Measurements from ENCODE around the gene KIRREL1.
A peak's percentile ranks its signal among the peaks of the same experiment; 100 is the strongest.

Gene KIRREL1

GRCh38 chr1:157993147-157993917 is at the start of gene KIRREL1:
TSS of gene KIRREL1 (plus strand) at chr1:157993645. CDS start at chr1:157993677, 32 bp downstream.
- DNase-seq = no peak

DNA sequence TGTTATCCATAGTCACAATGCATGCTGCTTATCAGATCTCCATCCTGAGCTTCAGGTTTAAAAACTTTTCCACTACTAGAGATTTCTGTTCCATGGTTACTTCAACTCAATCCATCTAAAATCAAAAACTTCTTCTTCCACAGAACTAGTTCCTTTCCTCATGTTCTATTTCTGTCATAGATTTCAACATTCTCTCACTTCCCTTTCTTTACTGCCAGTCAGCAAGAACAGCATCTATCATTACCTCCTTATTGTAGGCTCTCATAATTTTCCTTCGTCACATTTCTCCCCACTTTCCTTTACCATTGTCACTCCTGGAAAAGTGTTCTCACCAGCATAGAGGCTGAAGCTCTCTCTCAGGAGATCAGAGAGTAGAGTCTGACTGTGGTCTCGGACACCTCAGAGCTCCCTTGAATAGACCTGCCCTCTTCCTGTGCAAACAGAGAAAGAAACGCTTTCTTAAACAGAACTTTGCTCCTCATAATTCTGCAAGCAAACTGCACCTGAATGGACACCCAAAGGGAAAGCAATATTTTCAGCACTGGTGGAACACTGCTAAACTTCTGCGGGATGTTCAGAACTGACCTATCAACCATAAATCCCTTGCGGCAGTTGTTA is 48.7 kb upstream of the KIRREL1 start:
- DNase-seq = no peak

DNA sequence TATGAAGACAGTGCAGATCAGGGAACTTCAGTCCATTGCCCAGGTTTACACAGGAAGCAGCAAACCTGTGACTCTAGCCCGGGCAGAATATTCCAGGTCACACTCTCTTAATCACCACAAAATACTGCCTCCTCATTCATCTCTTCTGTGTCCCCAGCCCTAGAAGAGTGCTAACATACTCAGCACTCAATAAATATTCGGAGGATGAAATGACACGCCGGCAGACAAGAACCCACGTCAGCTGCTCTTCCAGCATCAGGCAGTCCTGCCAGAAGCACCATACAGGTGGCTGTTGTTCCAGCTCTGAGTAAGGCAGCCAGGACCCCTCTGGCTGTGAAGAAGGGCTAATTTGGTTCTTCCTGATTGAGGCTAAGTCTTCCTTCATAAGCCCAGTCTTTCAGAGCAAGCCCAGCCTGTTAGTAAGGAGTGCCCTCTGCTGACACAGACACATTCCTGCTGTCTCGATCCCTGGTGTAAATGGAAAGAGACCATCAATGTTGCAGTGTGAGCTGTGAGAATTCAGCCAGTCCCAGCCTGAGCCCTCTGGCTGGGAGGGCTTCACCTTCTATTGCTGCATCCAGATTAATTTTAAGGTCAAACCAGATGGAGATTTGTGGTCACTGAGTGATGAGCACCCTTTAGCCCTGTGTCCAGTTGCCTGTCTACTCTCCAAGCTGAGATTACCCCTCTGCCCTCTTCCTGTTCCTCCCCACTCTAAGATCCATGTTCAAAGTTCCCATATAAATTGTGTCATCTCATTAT is 45.0 kb upstream of the KIRREL1 start:
- peak in 1 of 2 experiments; percentile 9 for DNase-seq

DNA sequence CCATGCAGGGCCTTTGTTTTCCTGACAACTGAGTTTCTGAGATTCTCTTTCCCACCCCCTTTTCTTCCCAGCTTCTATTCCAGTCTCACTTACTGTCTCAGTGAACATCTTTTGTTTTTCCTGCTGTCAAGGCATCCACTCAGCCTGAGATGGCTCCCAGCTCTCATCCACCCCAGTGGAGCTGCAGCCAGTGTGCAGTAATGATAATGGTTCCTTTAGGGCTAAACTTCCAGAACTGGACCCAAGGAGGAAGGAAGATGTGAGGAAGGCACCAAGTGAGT is 44.4 kb upstream of the KIRREL1 start:
- no peak for DNase-seq

GRCh38 chr1:157951230-157951629 is 42.2 kb upstream of the KIRREL1 start:
- no peak for DNase-seq

- no peak for DNase-seq
Observed at GRCh38 chr1:157952601-157953000, 40.8 kb upstream of the KIRREL1 start.

- DNase-seq = no peak
Observed at GRCh38 chr1:157955221-157955620, 38.2 kb upstream of the KIRREL1 start.

DNA sequence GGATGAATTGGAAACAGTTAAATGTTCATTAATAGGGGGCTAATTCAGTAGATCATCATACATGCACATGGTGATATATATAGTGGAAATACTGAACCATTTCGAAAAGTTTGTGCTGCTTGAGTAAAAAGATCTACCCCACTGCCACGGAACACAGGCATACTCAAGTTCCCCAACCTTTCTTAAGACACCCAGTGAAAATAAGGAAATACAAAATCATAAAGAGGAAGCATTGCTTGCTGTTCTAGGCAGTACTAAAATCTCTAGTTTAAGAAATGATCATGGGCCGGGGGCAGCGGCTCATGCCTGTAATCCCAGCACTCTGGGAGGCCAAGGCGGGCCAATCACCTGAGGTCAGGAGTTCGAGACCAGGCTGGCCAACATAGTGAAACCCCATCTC is 37.6 kb upstream of the KIRREL1 start:
- no peak for DNase-seq

- no peak for DNase-seq
Observed at GRCh38 chr1:157956732-157957131, 36.7 kb upstream of the KIRREL1 start.

DNA sequence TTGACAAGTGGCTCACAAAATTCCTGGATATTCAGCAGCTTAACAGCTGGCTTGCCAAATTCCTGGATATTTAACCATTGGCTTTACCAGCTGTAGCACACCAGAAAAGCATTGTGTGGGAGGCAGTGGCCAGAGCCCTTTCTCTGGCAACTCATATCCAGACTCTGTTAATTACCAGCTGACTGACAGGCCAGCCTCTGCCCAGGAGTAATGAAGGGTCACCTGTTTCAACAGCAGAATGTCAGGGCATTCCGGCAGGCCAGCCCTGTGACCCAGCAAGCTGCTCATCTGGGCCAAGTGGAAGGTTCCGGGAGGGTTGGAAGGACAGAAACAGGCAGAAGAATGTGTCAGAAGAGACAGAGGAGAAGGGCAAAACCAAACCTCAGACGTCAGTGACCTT is 35.2 kb upstream of the KIRREL1 start:
- no peak for DNase-seq

GRCh38 chr1:157959750-157960149 is 33.7 kb upstream of the KIRREL1 start:
- DNase-seq = no peak

- no peak for DNase-seq
Observed at GRCh38 chr1:157960773-157961172, 32.7 kb upstream of the KIRREL1 start.

DNA sequence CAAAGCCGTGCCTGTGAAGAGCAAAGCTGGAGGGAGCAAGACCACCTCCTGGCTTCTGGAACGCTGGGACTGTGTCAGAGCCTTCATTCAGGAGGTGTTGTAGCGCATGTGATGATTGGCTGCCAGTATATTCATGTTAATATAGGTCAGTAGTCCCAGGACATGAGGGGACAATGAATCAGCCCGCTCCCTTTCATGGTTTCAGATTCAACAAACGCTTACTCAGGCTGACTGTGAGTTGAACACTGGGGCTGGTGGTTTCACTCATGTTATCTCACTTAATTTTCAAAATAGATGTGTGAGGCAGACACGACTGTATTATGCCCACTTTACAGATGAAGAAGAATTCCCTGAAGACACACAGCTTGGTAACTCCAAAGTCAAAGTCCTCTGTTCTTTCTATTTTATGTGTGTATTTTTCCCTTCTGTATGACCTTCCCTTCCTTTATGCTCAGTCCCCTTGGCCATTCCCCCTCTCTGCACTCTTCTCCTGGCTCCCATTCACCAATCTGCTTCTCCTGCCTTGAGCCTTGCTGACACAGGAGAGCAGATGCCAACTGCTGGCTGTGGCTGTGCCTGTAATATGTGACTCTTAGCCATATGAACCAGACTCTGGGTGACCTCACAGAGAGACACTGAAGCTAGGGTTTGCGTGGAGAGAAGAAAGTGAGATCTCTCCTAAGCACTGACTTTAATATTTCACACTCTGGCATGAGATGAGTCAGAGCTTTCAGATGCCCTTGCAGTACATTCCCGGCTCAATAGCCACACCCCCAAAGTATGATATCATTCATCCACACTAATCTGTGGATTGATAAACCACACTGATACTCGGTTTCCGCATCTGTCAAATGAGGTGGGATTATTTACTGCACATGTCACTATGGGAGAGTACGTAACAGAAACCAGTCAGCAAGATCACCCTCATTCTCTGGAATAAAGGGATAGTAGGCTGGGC is 31.4 kb upstream of the KIRREL1 start:
- no peak for DNase-seq

DNA sequence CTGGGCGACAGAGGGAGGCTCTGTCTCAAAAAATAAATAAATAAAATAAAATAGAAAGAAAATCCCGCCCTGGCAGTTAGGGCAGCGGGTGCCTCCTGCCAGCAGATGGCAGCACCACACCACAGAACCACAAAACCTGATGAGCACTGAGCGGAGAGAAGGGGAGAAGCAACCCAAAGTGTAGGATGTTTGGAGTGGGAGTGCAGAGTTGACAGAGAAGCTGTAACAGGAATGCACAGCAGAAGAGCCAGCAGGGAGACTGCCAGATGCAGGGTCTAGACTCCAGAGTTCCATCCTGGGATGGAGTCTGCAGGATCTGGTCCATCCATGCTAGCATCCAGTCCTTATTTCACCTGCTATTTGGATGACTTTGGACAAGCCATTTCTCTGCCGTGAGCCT is 29.7 kb upstream of the KIRREL1 start:
- peak; percentile 29 to 32 for DNase-seq

DNA sequence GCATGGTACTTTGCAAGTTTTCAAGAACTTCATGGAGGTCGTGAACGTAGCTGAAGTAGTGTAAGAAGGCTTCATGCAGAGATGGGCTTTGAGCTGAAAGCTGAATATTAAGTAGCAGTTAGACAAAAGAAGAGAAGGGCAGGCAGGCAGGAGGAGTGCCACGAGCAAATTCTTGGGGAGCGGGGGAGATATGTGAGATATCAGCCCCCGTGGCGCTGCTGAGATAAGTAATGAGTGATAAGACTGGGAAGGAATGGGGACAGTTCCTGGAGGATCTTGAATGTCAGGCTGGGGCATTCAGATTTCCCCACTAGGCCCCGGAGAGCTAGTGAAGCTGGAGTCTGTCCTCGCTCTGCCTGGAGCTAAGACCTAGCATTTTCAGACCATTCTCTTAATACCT is 27.9 kb upstream of the KIRREL1 start:
- no peak for DNase-seq

- no peak for DNase-seq
Observed at GRCh38 chr1:157966031-157966537, 27.4 kb upstream of the KIRREL1 start.

- DNase-seq = no peak
Observed at GRCh38 chr1:157967205-157967604, 26.2 kb upstream of the KIRREL1 start.

- no peak for DNase-seq
Observed at GRCh38 chr1:157968508-157968907, 24.9 kb upstream of the KIRREL1 start.

- no peak for DNase-seq
Observed at GRCh38 chr1:157968946-157969345, 24.5 kb upstream of the KIRREL1 start.

- peak in 1 of 2 experiments; percentile 3 for DNase-seq
Observed at GRCh38 chr1:157969697-157970485, 23.6 kb upstream of the KIRREL1 start.

DNA sequence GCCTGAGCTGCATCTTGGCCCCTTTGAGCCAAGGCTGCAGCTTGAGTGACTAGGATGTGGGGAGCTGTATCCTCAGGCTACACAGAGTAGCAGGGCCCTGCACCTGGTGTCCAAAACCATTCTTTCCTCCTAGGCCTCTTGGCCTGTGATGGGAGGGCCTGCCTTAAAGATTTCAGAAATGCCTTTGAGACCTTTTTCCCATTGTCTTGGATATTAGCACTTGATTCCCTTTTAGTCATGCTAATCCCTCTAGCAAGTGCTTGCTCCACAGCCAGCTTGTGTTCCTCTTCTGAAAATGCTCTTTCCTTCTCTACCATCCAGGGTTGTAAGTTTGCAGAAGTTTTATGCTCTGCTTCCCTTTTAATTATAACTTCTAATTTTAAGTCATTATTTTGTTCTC is 21.7 kb upstream of the KIRREL1 start:
- DNase-seq = no peak
